ENCODE data around the gene SCAI.
"Not testable (repeated sequence)": the region's sequence is repeated elsewhere in the genome, so short reads cannot be mapped to it uniquely, and the experiment has no call there.

SCAI gene

GRCh38 chr9:124975131-124975530 is 168.2 kb downstream of the SCAI start:
- TF ChIP-seq POLR2A (IDR thresholded peaks at IDR 0.05; ENCODE audit: low read depth, low read length) = no peak
- FAIRE-seq (peak; percentile 72), DNase-seq (ENCODE audit: insufficient read length, low spot score) (no peak)

GRCh38 chr9:124973807-124974206 is 169.5 kb downstream of the SCAI start:
- TF ChIP-seq POLR2A (IDR thresholded peaks at IDR 0.05; ENCODE audit: low read depth, low read length) = no peak
- no peak for DNase-seq (ENCODE audit: insufficient read length, low spot score)
- FAIRE-seq = no peak

DNA sequence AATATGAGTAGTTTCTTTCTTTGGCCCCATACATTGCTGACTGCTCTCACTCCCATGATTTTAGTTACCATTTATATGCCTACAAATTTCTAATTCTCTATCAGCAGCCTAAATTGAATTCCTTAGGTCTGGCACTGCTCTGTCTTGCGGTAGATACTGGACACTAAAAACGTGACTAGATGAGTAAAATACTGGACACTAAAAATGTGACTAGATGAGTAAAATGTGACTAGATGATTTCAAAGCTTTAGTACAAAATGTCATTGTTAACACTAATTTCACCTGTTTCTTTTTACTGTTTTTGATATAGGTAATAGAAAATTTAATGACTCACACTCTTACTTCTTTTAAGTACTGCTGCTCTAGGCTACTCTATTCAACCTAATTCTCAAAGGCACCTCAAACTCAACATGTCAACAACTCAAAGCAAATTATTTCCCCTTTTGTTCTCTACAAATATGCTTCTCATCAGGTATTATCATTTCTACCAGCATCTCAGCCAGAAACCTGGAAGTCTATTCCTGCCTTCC is 171.0 kb downstream of the SCAI start:
- DNase-seq (ENCODE audit: insufficient read length, low spot score) (no peak), FAIRE-seq (no peak)

GRCh38 chr9:124969401-124969800 is 173.9 kb downstream of the SCAI start:
- no peak for TF ChIP-seq POLR2A (IDR thresholded peaks at IDR 0.05; ENCODE audit: low read depth, low read length)
- no peak for FAIRE-seq
- DNase-seq (ENCODE audit: insufficient read length, low spot score) = no peak

More for the DNA sequence above, 171.0 kb downstream of the SCAI start:
- no peak for TF ChIP-seq POLR2A (IDR thresholded peaks at IDR 0.05; ENCODE audit: low read depth, low read length)

DNA sequence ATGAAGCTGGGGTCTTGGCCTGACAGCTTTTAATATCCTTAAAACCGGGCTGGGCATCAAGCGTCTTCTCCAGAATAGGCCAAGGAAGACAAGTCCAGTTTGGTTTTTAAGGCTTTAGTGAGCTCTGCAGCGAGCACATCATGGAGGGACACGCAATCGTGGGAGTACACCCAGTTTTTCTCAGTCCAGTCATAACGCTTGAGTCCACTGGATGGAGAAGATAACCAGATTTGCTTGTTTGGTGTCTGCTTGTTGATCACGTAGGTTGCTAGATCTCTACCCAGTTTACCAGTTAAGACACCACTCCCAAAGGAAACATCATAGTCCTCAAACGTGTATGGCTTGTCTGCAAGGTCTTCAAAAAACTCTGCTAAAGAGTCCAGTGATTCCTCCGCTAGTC is 175.1 kb downstream of the SCAI start:
- DNase-seq (ENCODE audit: insufficient read length, low spot score) (no peak), FAIRE-seq (no peak)
- TF ChIP-seq POLR2A (IDR thresholded peaks at IDR 0.05; ENCODE audit: low read depth, low read length) = no peak

DNA sequence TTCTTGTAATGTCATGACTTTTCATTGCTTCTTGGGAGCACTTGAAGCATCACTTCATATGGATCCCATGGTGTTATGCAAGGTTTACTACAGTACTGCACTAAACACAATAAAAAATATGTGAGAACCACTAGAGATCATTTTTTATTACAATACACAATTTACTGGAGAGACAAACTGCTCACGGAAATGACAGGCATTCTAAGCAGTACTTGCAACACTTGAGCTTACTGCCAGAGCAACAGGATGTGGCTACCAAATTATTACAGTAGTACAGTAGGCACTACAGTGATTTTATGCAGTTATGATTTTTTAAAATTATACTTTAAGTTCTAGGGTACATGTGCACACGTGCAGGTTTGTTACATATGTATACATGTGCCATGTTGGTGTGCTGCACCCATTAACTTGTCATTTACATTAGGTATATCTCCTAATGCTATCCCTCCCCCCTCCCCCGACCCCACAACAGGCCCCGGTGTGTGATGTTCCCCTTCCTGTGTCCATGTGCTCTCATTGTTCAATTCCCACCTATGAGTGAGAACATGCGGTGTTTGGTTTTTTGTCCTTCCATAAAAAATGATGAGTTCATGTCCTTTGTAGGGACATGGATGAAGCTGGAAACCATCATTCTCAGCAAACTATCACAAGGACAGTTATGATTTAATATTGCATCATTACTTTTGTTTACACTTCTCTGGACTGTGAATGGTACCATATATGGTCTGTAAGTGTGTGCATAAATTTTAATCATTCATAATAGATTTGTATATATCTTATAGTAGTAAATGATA is 177.4 kb downstream of the SCAI start:
- not testable (repeated sequence) for FAIRE-seq

DNA sequence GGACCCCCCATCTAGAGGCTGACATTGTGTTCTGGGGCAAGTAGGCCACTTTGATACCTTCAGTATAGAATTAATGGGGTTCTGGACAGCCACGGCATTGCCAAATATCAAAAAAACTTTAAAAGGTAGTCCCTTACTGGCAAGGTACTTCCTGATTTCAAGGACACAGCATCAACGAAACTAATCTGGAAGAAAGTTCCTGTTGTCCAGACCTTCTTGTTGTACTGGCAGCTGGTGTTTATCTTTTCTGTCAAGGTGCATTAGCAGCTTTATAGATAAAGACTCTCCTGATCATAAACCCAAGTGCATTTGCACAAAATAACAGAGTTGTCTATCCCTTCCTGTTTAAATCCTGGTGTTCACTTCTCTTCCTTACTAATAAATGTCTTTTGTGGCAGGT is 178.7 kb downstream of the SCAI start:
- DNase-seq (ENCODE audit: insufficient read length, low spot score) (no peak), FAIRE-seq (no peak)
- no peak for TF ChIP-seq POLR2A (IDR thresholded peaks at IDR 0.05; ENCODE audit: low read depth, low read length)

More for the DNA sequence above, 177.4 kb downstream of the SCAI start:
- DNase-seq (ENCODE audit: insufficient read length, low spot score) = not testable (repeated sequence)

- no peak for TF ChIP-seq POLR2A (IDR thresholded peaks at IDR 0.05; ENCODE audit: low read depth, low read length)
- FAIRE-seq = no peak
- DNase-seq (ENCODE audit: insufficient read length, low spot score) = no peak
Measured at GRCh38 chr9:124964056-124964455, 179.3 kb downstream of the SCAI start.

DNA sequence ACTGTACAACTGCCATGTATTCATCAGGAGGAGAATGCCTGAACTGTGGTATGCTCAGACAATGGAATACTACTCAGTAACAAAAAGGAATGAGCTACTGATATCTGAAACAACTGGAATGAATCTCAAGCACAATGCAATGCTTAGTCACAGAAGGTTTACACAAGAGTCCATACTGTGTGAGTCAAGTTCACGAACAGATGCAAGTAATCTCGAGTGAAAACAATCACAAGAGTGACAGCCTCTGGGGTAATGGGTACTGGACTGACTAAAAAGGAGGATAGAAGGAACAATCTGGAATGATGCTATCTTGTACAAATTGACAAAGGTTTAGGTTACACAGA is 182.9 kb downstream of the SCAI start:
- FAIRE-seq (peak; percentile 66), DNase-seq (ENCODE audit: insufficient read length, low spot score) (no peak)
- no peak for TF ChIP-seq POLR2A (IDR thresholded peaks at IDR 0.05; ENCODE audit: low read depth, low read length)

DNA sequence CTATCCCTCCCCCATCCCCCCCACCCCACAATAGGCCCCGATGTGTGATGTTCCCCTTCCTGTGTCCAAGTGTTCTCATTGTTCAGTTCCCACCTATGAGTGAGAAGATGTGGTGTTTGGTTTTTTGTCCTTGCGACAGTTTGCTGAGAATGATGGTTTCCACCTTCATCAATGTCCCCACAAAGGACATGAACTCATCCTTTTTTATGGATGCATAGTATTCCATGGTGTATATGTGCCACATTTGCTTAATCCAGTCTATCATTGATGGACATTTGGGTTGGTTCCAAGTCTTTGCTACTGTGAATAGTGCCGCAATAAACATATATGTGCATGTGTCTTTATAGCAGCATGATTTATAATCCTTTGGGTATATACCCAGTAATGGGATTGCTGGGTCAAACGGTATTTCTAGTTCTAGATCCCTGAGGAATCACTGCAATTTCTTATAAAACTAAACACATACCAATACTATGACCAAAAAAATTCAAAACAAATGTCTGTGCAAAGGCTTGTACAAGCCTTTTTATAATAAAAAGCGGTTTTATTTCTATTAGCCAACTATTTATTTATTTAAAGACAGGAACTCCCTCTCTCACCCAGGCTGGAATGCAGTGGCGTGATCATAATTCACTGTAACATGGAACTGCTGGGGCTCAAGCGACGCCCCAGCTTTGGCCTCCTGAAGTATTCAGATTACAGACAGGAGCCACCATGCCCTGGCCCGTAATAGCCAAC is 183.5 kb downstream of the SCAI start:
- not testable (repeated sequence) for DNase-seq (ENCODE audit: insufficient read length, low spot score); FAIRE-seq

GRCh38 chr9:124954255-124954654 is 189.1 kb downstream of the SCAI start:
- DNase-seq (ENCODE audit: insufficient read length, low spot score) (no peak), FAIRE-seq (peak; percentile 80)
- no peak for TF ChIP-seq POLR2A (IDR thresholded peaks at IDR 0.05; ENCODE audit: low read depth, low read length)

DNA sequence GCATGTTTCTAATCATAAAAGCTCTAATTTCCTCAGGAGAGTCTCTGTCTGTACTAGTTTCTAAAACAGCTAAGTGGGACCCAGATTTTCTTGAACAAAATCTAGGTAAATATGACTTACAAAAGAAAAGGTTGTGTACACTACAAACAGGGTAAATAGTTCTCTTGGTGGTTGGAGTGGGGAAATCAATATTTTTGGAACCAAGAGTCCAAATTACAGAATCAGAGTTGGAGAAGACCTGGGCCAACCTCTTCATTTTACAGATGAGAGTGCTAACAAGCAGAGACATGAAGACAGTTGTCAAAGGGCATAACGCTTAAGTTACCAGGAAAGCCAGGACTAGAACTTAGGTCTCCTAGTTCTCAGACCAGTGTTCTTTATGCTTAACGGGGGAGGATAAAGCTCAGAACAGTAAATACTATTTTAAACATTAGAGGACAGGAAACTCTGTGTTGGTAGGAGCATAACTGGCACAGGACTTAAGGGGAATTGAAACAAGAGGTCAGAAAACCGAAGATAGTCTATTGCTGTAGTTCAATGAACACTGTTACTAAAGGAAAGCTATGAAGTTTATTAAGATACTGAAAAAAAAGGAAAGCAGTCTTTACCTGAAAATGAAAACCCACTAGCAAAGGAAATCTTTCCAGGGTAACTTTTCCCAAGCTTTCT is 193.1 kb downstream of the SCAI start:
- TF ChIP-seq POLR2A (IDR thresholded peaks at IDR 0.05; ENCODE audit: low read depth, low read length) = no peak
- DNase-seq (ENCODE audit: insufficient read length, low spot score) (no peak), FAIRE-seq (peak; percentile 80)

GRCh38 chr9:124949387-124949786 is 193.9 kb downstream of the SCAI start:
- FAIRE-seq (no peak), DNase-seq (ENCODE audit: insufficient read length, low spot score) (no peak)
- no peak for TF ChIP-seq POLR2A (IDR thresholded peaks at IDR 0.05; ENCODE audit: low read depth, low read length)

DNA sequence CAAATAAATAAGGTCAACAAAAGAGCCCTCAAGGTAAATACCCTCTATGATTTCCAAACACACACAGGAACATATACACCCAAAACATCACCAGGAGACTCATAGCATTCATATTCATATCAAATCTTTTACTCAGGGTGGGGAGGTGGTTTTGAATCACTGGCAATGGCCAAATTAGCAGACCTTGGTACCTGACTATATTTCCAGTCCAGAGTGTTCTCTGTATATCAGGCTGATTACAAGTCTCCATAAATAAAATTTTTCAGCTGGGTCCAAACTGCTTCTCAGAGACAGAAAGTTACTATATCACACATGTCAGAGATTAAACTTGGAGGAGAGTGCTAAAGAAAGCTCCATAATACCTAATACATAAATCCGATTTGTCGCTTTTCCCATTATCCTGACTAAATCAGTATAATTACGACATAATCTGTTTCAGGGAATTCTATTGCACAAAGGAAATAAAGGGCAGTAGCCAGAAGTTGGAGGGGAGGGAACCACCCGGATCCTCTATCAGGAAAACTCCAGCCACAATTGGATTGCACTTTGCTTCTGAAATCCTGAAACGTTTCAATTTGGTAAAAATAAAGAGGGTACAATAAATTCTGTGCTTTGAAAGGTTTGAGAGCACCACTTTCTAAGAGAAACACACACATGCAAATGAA is 195.5 kb downstream of the SCAI start:
- no peak for TF ChIP-seq POLR2A (IDR thresholded peaks at IDR 0.05; ENCODE audit: low read depth, low read length)
- FAIRE-seq (no peak), DNase-seq (ENCODE audit: insufficient read length, low spot score) (no peak)

Data from H54 (cell line).